ENCODE results near the gene SH2D7. TPM values are rescaled to one million over a fixed set of nuclear protein-coding genes. Genes with fewer than 3 reads are reported as not detected.
A peak's percentile ranks its signal among the peaks of the same experiment; 100 is the strongest.

The SH2D7 gene
- total RNA-seq (1 to 10 TPM; 1.5 to 2.2 TPM), polyA plus RNA-seq (ENCODE audit: insufficient read depth, low read depth, low replicate concordance) (5.0 TPM)
- long read RNA-seq, donor 1, result 0 reads
- long read RNA-seq, donor 2, result 0 reads

GRCh38 chr15:78092261-78093041 is at the start of gene SH2D7:
TSS of gene SH2D7 (plus strand) at chr15:78092561. CDS start at chr15:78092585, 24 bp downstream.
- WGBS, 2 donors, result 74 to 76% methylated on average over 4 to 11 of the region's 11 CpGs
- DNase-seq, result no peak

GRCh38 chr15:78044407-78045155 is 47.8 kb upstream of the SH2D7 start:
- no peaks in the 10 kb centered on the region for H3K27me3 ChIP-seq
- H3K36me3 ChIP-seq (ENCODE audit: low read depth, missing control alignments), result no peaks in the 10 kb centered on the region
- peaks cover 31% of the 10 kb centered on the region for H3K4me1 ChIP-seq
- DNase-seq, result no peak
- H3K27ac ChIP-seq, result no peak overlapping the region
- no peaks in the 10 kb centered on the region for H3K9me3 ChIP-seq
- WGBS, 2 donors, result 80 to 81% methylated on average over 5 of the region's 5 CpGs
- TF ChIP-seq CTCF (IDR thresholded peaks at IDR 0.05) (no peak), POLR2A (IDR thresholded peaks at IDR 0.05) (no peak)
- intact Hi-C loops (cut with DNase I; ENCODE audit: low total_unique reads), result no loop called here
- H3K4me3 ChIP-seq, result no peak overlapping the region

More at GRCh38 chr15:78092261-78093041, at the start of gene SH2D7:
- no peaks in the 10 kb centered on the region for H3K36me3 ChIP-seq (ENCODE audit: low read depth, missing control alignments)
- H3K27me3 ChIP-seq, result no peaks in the 10 kb centered on the region
- H3K4me1 ChIP-seq, result no peaks in the 10 kb centered on the region
- intact Hi-C loops (cut with DNase I; ENCODE audit: low total_unique reads), result no loop called here
- no peak within 1 kb of the TSS for H3K27ac ChIP-seq
- no peaks in the 10 kb centered on the region for H3K9me3 ChIP-seq
- no peak within 1 kb of the TSS for H3K4me3 ChIP-seq
- TF ChIP-seq POLR2A (IDR thresholded peaks at IDR 0.05) (no peak), CTCF (IDR thresholded peaks at IDR 0.05) (no peak)

GRCh38 chr15:78045189-78045588 is 47.2 kb upstream of the SH2D7 start:
- Histone ChIP-seq H3K4me1 (peaks cover 37% of the 10 kb centered on the region), H3K36me3 (ENCODE audit: low read depth, missing control alignments) (no peaks in the 10 kb centered on the region), H3K27ac (no peak overlapping the region), H3K9me3 (no peaks in the 10 kb centered on the region), H3K4me3 (no peak overlapping the region), H3K27me3 (no peaks in the 10 kb centered on the region)
- intact Hi-C loops (cut with DNase I; ENCODE audit: low total_unique reads), result no loop called here
- TF ChIP-seq POLR2A (IDR thresholded peaks at IDR 0.05) (no peak), CTCF (IDR thresholded peaks at IDR 0.05) (no peak)
- 88 to 89% methylated on average over 1 of the region's 1 CpG for WGBS, 2 donors
- no peak for DNase-seq

- WGBS, 2 donors, result 72 to 73% methylated on average over 5 of the region's 5 CpGs
- intact Hi-C loops (cut with DNase I; ENCODE audit: low total_unique reads), result no loop called here
- Histone ChIP-seq H3K36me3 (ENCODE audit: low read depth, missing control alignments) (no peaks in the 10 kb centered on the region), H3K27ac (peak overlapping the region in 1 of 2 donors; percentile 62), H3K9me3 (no peaks in the 10 kb centered on the region), H3K4me3 (no peak overlapping the region), H3K4me1 (peaks cover 51% of the 10 kb centered on the region), H3K27me3 (no peaks in the 10 kb centered on the region)
- no peak for DNase-seq
- TF ChIP-seq POLR2A (IDR thresholded peaks at IDR 0.05), result no peak
- no peak for TF ChIP-seq CTCF (IDR thresholded peaks at IDR 0.05)
Measured at GRCh38 chr15:78046796-78047341, 45.5 kb upstream of the SH2D7 start.
